ELR (cell line): ENCODE data around the gene REM2.
"Not testable (repeated sequence)": the region's sequence is repeated elsewhere in the genome, so short reads cannot be mapped to it uniquely, and the experiment has no call there.

ENCODE experiments used
- DNase-seq: peaks from one replicate; pipeline ENCODE4 v3.0.0-alpha.2; 2015; ENCODE audit warnings: low read depth

Gene REM2

GRCh38 chr14:22848351-22849164 lies 34.5 kb upstream of the REM2 start:
- DNase-seq: peak; percentile 77

- no peak for DNase-seq
Observed at GRCh38 chr14:22849212-22849819, 33.7 kb upstream of the REM2 start.

DNA sequence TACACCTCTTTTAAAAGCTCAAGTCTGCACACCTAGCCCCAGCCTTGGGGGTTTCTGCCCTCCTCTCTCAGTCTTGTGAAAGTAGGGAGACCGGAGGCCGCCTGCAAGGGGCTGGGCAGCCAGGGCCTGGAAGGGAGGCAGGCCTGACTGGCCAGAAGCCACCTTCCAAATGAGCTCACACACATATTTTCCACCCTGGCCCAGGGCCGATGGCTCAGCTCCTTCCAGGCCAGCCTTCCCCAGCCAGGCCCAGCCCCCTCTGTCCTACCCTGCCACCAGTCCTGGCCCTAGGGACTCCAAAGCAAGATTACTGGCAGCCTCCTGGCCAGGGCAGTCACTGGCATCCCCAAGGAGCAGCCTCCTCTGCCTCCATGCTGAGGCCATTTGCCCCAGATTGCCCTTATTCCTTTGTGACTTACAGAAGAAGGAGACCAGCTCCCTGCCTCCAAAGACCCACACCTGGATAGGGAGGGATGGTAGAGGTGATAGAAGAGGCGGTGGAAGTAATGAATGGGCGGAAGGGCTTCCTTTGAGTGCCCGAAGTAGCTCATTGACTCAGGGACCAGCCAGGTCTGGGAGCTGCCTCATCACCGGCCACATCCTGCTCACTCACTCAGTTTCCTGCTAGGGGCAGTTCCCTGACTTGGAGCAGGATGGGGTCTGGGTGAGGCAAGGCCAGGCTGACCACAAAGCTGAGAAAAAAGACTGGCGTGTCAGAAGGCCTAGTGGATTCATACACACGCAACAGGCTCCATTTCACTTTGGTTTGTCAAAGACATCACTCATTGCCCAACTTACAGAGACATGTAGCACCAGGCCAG lies 31.9 kb upstream of the REM2 start:
- DNase-seq: peak; percentile 99

DNA sequence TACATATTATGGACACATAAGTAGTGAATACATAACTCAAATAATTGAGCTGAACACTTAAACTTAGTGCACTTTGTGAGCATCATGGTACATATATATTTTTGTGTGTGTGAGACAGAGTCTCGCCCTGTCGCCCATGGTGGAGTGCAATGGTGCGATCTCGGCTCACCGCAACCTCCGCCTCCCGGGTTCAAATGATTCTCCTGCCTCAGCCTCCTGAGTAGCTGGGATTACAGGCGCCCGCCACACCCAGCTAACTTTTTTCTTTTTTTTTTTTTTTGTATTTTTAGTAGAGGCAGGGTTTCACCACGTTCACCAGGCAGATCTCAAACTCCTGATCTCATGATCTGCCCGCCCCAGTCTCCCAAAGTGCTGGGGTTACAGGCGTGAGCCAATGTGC lies 30.8 kb upstream of the REM2 start:
- DNase-seq: not testable (repeated sequence)

DNA sequence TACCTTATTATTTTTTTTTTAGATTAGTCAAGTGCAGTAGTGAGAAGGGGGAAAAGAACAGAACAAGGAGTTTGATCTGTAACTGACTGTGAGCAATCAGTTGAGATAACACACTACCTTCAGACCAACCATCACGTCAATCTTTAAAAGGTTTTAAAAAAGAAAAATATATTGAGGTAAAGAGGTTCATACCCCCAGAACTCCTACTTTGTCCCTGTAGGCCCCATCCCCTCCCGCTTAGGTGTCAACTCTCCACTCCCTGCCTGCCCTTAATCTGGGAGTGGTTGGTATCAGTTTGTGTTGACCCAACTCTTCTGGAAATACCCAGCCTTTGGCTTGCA lies 30.5 kb upstream of the REM2 start:
- DNase-seq: no peak

- peak; percentile 87 for DNase-seq
Observed at GRCh38 chr14:22852940-22853767, 29.9 kb upstream of the REM2 start.

DNA sequence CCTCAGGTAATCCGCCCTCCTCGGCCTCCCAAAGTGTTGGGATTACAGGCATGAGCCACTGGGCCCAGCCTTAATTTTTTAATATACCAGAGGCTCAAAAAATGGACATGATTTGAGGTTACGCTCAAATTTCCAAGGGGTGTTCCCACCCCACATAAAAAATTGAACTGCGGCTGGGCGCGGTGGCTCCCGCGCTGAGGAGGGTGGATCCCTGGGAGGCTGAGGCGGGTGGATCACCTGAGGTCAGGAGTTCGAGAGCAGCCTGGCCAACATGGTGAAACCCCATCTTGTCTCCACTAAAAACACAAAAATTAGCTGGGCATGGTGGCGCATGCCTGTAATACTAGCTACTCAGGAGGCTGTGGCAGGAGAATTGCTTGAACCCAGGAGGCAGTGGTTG lies 28.7 kb upstream of the REM2 start:
- DNase-seq: not testable (repeated sequence)

- DNase-seq: no peak
Observed at GRCh38 chr14:22854963-22855724, 27.9 kb upstream of the REM2 start.

- no peak for DNase-seq
Observed at GRCh38 chr14:22856428-22856827, 26.6 kb upstream of the REM2 start.

DNA sequence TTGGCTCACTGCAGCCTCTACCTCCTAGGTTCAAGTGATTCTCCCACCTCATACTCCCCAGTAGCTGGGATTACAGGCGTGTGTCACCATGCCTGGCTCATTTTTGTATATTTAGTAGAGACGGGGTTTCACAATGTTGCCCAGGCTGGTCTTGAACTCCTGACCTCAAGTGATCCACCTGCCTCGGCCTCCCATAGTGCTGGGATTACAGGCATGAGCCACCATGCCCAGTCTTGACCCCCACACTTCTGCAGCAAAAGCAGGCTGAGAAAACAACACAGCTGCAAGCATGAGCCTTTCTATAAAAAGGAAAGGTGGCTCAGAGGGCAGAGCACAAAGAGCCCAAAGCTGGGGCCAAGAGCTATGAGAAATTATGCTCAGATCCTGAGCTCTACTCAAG lies 22.6 kb upstream of the REM2 start:
- not testable (repeated sequence) for DNase-seq

DNA sequence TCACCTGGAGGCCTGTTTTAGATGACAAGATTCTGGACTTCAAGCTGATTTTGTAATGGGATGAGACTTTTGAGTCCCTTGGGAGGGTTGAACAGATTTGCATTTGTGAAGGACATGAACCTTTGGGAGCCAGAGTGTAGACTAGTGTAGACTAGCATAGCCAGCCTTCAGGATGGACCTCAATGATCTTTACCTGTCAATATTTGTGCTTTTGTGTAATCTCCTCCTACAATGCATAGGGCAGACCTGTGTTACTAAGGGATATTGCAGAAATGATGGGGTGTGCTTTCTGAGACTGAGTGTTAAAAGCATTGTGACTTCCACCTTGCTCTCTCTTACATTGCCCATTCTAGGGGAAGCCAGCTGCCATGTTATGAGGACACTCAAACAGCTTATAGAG lies 21.4 kb upstream of the REM2 start:
- no peak for DNase-seq

DNA sequence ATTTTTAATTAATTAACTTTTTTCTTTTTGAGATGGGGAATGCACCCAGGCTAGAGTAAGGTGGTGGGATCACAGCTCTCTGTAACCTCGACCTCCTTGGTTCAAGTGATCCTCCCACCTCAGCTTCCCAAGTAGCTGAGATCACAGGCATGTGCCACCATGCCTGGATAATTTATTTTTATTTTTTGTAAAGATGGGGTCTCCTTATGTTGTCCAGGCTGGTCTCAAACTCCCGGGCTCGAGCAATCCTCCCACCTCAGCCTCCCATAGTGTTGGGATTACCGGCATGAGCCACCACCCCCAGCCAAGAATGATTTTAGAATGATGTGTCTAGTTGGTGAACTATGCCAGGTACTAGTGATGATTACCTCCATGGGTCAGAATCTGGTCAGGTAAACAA lies 18.0 kb upstream of the REM2 start:
- DNase-seq: no peak

GRCh38 chr14:22865424-22866405 lies 17.3 kb upstream of the REM2 start:
- no peak for DNase-seq

DNA sequence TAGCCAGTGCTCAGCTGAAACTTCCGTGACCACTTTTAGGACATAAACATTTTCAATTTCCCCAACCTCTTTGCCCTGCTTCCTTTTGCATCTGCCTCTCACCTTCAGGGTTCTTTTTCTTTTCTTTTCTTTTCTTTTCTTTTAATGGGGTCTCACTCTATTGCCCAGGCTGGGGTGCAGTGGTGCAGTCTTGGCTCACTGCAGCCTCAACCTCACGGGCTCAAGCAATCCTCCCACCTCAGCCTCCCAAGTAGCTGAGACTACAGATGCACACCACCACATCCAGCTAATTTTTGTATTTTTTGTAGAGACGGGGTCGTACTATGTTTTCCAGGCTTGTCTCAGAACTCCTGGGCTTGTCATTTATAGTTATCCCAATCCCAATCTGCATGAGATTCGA lies 16.1 kb upstream of the REM2 start:
- no peak for DNase-seq

- DNase-seq: no peak
Observed at GRCh38 chr14:22870811-22871223, 12.2 kb upstream of the REM2 start.

DNA sequence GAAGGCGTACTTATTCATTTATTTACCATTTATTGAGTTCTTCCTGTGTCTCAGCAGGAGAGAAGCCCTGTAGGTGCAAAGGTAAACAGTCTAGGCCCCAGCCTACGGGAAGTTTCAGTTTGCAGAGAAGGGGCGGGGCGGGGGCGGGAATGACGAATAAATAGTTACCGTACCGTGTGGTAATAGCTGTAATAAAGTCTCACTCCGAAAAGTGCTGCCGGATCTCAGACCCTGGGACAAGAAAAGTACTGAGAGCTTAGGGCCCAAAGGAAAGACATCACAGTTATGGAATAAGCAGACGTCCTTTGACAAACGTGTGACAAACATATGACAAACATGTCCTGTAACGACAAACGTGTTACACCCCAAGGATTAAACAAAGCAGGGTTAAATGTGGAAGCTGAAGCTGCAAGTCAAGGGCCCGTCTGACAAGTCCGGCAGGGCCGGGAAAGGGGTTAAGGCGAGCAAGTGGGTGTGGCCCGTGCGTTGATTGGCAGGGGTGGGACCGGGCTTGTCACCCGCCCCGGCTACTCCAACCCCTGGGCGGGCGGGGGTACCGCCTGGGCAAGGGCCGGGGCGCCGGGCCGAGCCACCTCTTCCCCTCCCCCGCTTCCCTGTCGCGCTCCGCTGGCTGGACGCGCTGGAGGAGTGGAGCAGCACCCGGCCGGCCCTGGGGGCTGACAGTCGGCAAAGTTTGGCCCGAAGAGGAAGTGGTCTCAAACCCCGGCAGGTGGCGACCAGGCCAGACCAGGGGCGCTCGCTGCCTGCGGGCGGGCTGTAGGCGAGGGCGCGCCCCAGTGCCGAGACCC lies 11.6 kb upstream of the REM2 start, which contains the start of gene LRP10:
TSS of gene LRP10 (plus strand) at position 517 of the 809 bp plus-strand sequence. CDS start 564 bp downstream, outside the sequence.
- DNase-seq: peak; percentile 87

GRCh38 chr14:22872033-22872832 lies 10.8 kb upstream of the REM2 start:
- DNase-seq: peak; percentile 84

DNA sequence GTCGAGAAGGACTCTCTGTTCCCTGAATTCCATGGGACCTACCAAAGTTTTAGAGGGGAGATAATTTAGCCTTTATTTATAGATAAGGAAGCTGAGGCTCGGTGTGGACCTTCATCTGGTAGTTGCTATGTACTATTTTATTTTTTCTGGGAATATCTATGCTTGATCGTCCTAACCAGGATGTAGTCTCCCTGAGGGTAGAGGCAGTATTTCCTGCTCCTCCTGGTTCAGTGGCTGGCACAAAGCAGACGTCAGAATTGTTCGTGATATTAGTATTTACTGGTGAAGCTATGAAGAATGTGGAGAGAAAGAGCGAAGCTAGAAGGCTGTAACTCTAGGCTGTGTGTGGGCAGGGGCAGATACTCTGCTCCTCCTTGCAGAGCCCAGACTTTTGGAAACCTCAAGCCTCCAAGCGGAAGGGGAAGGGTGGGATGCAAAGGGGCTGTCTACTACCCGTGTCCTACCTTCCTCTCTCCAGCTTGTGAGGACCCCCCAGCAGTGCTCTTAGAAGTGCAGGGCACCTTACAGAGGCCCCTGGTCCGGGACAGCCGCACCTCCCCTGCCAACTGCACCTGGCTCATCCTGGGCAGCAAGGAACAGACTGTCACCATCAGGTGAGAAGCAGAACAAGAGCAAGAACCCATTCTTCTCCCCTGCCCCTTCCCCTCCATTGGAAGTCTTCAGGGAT lies 10.0 kb upstream of the REM2 start:
- no peak for DNase-seq
